GM19240 (cell line): ENCODE data around the gene SAXO2.
"Not testable (repeated sequence)": the region's sequence is repeated elsewhere in the genome, so short reads cannot be mapped to it uniquely, and the experiment has no call there.

Experiments
- DNase-seq: peaks from one replicate; pipeline ENCODE4 v3.0.0; 2011; ENCODE audit warnings: low spot score; ENCODE audit not compliant: insufficient read length

The SAXO2 gene, protein sequence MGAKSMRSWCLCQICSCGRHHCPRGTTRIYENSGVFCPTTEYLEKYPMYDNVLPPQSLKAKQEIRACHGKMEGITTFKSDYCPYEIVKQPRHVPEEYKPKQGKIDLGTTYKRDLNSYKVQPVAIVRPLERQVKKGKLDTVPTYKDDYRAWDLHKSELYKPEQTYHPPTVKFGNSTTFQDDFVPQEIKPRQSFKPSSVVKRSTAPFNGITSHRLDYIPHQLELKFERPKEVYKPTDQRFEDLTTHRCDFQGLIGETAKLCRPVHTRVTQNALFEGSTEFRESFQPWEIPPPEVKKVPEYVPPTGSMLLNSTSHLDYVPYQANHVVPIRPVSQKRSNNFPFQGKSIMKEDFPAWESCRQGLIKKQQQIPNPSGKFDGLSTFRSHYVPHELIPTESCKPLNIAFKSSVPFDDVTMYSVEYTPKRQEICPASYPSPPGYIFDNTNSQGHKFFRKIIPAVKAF

DNA sequence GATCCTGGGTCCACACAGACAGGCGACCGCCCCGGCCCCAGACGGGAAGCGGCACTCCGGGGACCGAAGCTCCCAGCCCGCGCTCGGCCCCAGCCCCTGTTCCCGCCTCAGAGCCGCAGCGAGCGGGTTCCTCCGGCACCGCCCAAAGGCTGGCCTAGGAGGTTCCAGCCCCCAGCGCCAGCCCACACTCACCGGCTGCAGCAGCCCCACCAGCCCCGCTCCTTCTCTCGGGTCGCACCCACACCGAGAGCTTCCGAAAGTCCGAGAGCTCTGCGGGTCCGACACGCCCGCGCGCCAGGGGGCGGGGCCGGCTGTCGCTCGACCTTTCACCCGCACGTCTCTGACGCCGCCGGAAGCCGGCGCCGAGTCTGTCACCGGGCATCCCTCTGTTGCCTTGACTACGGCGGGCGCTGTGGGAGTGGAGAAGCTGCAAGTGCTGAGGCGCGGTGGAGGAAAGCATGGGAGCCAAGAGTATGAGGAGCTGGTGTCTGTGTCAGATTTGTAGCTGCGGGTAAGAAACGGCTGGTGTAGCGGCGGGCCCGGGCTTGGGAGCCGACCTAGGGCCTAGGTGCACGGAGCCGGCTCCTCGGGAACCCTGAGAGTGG is at the start of gene SAXO2, which contains the start of gene EFL1:
TSS of gene SAXO2 (plus strand) at position 397 of the 605 bp plus-strand sequence. CDS start at position 459, 62 bp downstream.
TSS of gene EFL1 (minus strand) at position 313 of the 605 bp plus-strand sequence. CDS start 956 bp downstream, outside the sequence.
- peak; percentile 67 for DNase-seq

GRCh38 chr15:82216092-82216491 is 46.5 kb upstream of the SAXO2 start:
- not testable (repeated sequence) for DNase-seq

GRCh38 chr15:82221535-82221934 is 41.1 kb upstream of the SAXO2 start:
- not testable (repeated sequence) for DNase-seq

- no peak for DNase-seq
Observed at GRCh38 chr15:82228750-82229149, 33.9 kb upstream of the SAXO2 start.

- no peak for DNase-seq
Observed at GRCh38 chr15:82231233-82231632, 31.4 kb upstream of the SAXO2 start.

GRCh38 chr15:82231842-82232241 is 30.8 kb upstream of the SAXO2 start:
- no peak for DNase-seq

- not testable (repeated sequence) for DNase-seq
Observed at GRCh38 chr15:82237944-82238534, 24.6 kb upstream of the SAXO2 start.

GRCh38 chr15:82239685-82240391 is 22.8 kb upstream of the SAXO2 start:
- DNase-seq, result no peak

- not testable (repeated sequence) for DNase-seq
Observed at GRCh38 chr15:82241836-82242499, 20.6 kb upstream of the SAXO2 start.

- not testable (repeated sequence) for DNase-seq
Observed at GRCh38 chr15:82243644-82244043, 19.0 kb upstream of the SAXO2 start.

DNA sequence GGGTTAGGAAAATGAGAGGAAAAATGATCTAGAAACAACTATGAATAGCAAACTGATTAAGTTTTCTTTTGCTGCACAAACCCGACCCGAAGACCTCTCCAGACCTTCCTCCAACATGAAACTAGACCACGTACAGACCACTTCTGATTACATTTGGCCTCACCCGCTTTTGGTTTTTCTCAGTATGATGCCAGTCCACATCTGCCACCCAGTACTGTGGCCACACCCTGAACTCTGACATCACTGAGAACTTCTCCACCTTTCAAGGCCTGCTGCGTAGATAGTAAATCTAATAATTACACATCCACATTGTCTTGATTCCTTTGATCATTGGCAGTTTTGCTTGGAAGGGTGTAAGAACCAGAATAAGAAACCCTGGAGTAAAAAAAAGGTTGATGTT is 16.7 kb upstream of the SAXO2 start:
- not testable (repeated sequence) for DNase-seq

DNA sequence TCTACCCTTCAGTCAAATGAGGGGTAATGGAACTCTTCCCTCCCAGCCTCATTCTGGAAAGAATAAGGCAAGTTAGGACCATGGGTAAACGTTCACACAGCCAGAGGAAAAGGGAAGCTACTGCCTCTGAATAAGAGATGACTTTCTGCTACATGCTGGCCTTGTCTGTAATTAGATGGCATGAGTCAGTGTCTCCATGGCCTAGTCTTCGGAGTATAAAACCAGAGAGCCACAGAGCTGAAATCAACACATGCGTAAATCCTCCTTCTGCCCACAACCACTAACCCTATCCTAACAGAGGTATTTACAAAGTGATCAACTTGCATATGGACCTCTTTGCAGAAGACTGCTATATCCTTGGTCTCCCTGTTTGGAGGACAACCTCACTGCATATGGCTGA is 14.4 kb upstream of the SAXO2 start:
- DNase-seq, result not testable (repeated sequence)

DNA sequence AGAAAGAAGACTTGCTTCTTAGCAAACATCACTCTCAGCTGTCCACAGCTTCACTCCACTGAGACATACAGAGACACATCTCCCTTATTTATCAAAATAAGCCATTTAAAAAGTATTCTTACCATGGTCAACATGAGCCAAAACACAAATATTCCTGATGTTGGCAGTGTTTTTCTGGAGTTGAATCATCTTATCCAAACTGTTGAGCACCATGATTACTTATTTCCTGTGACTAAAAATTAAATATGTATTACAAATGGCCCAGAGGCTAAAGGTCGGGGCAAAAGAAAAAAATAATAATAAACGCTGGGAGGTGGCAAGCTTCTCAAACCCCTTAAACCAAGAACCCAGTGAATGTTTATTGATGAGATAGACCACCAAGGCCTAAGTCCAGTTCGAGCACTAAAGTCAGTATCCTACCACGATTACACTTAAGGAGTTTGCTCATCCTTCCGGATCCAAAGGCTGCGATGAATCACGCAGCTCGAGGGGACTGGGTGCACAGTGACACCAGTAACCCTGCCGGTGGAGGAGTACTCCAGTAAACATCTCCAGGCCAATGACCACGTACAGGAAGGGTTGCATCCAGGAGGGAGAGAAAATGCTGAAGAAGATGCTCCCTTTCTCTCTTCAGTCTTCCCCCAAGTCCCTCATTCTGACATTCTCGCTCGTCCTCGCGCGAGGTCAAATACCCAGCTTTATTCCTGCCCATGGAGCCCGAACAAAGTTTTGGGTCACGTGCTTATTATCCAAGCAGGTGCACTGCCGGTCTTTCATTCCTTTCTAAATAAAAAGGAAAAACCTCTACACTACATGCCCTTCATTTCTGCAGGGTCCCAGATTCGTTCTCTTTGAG is 824 bp upstream of the SAXO2 start:
- not testable (repeated sequence) for DNase-seq

DNA sequence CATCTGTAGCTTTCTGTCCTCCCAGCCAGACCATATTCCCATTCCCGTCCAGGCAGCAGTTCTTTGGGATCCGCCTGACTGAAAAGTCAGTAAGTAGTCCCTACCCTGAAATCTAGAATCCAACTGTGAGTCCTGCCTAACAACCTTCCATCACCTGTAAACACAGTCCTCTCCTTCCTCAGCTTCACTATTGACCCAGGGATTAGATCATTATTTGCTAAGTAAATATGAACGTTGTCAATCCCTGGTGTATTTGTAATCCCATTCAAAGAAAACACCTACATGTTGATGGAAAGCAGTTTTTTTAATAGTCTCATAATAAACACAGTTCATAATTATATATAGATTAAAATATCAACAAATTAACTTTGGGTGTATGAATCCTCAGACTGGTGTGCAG is 732 bp downstream of the SAXO2 start:
- DNase-seq, result no peak

- DNase-seq, result not testable (repeated sequence)
Observed at GRCh38 chr15:82267137-82267536, 4.5 kb downstream of the SAXO2 start.

- DNase-seq, result not testable (repeated sequence)
Observed at GRCh38 chr15:82268454-82268853, 5.8 kb downstream of the SAXO2 start.

- DNase-seq, result no peak
Observed at GRCh38 chr15:82272154-82272553, 9.5 kb downstream of the SAXO2 start.

DNA sequence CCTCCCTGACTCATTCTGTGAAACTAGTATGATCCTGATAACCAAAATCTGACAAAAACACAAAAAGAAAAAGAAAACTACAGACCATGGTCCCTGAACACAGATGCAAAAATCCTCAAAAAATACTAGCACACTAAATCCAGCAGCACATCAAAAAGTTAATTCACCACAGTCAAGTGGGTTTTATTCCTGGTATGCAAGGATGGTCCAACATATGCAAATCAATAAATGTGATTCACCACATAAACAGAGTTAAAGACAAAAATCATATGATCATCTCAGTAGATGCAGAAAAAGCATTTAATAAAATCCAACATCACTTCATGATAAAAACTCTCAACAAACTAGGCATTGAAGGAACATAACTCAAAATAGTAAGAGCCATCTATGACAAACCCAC is 12.8 kb downstream of the SAXO2 start:
- DNase-seq, result no peak

- not testable (repeated sequence) for DNase-seq
Observed at GRCh38 chr15:82281276-82281675, 18.7 kb downstream of the SAXO2 start.

DNA sequence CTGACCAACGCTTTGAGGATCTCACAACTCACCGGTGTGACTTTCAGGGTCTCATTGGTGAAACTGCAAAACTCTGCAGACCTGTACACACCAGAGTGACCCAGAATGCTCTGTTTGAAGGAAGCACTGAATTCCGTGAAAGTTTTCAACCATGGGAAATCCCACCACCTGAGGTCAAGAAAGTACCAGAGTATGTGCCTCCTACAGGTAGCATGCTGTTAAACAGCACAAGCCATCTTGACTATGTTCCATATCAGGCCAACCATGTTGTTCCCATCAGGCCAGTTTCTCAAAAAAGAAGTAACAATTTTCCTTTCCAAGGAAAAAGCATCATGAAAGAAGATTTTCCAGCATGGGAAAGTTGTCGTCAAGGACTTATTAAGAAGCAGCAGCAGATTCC is 19.8 kb downstream of the SAXO2 start:
- not testable (repeated sequence) for DNase-seq
